Epithelial cell of proximal tubule (primary cell): ENCODE data around the gene ANO9. TPM values are rescaled to one million over a fixed set of nuclear protein-coding genes. Genes with fewer than 3 reads are reported as not detected.

Source experiments
- DNase-seq: peaks from one replicate; pipeline ENCODE4 v3.0.0-alpha.2; 2011; ENCODE audit warnings: low read depth
- H3K4me3 ChIP-seq: 2 replicates; pipeline ENCODE4 v1.5.1; 2011; ENCODE audit warnings: low read depth, mild to moderate bottlenecking, low read length
- total RNA-seq: library from RNA; depleted of rRNA; stranded (reverse); fragments of >200 nt; gene quantifications from 2 replicates; pipeline ENCODE4 v1.2.3, GENCODE V29; 2015
- TF ChIP-seq, protein P1 (sequence below): conservative IDR thresholded peaks from 2 replicates; pipeline ENCODE4 v1.5.1; 2012; ENCODE audit warnings: low read depth, mild to moderate bottlenecking, low read length

The ANO9 gene
- total RNA-seq, 1 donor from 2014 or later = 20.1 TPM

- TF ChIP-seq, protein P1, sequence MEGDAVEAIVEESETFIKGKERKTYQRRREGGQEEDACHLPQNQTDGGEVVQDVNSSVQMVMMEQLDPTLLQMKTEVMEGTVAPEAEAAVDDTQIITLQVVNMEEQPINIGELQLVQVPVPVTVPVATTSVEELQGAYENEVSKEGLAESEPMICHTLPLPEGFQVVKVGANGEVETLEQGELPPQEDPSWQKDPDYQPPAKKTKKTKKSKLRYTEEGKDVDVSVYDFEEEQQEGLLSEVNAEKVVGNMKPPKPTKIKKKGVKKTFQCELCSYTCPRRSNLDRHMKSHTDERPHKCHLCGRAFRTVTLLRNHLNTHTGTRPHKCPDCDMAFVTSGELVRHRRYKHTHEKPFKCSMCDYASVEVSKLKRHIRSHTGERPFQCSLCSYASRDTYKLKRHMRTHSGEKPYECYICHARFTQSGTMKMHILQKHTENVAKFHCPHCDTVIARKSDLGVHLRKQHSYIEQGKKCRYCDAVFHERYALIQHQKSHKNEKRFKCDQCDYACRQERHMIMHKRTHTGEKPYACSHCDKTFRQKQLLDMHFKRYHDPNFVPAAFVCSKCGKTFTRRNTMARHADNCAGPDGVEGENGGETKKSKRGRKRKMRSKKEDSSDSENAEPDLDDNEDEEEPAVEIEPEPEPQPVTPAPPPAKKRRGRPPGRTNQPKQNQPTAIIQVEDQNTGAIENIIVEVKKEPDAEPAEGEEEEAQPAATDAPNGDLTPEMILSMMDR = no peak
- no peak for DNase-seq
- H3K4me3 ChIP-seq = no peak overlapping the region
Observed at GRCh38 chr11:455566-456147, 13.8 kb upstream of the ANO9 start.

GRCh38 chr11:454801-455565 lies 13.2 kb upstream of the ANO9 start:
- H3K4me3 ChIP-seq = no peak overlapping the region
- TF ChIP-seq, protein P1 = no peak

GRCh38 chr11:454043-454442 lies 12.2 kb upstream of the ANO9 start:
- DNase-seq = no peak
- no peak overlapping the region for H3K4me3 ChIP-seq
- TF ChIP-seq, protein P1 = no peak

More at GRCh38 chr11:454801-455565, 13.2 kb upstream of the ANO9 start:
- DNase-seq = no peak

DNA sequence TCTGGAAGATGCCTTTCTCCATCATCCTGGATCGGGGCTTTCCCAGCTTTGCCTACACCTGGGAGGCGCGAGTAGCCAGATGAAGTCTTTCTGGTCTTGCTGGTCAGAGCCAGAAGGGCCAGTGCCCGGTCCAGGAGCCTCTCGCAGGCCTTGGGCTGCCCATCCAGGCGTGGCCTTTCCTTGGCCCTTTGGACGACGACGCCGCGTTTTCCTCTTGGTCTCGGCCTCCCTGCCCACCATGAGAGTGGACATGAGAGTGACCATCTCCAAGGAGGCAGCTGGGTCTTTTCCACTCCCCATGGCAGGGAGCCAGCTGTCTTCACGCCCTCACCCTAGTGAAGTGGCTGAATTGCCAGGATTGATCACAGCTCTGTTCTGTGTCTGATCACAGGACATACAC lies 11.8 kb upstream of the ANO9 start:
- TF ChIP-seq, protein P1 = no peak
- no peak overlapping the region for H3K4me3 ChIP-seq
- no peak for DNase-seq

GRCh38 chr11:452916-453527 lies 11.2 kb upstream of the ANO9 start:
- no peak for DNase-seq
- H3K4me3 ChIP-seq = no peak overlapping the region
- TF ChIP-seq, protein P1 = no peak

- H3K4me3 ChIP-seq = no peak overlapping the region
- no peak for DNase-seq
- TF ChIP-seq, protein P1 = no peak
Observed at GRCh38 chr11:452203-452744, 10.5 kb upstream of the ANO9 start.
